ENCODE data around the gene ADORA1. TPM values are rescaled to one million over a fixed set of nuclear protein-coding genes. Genes with fewer than 3 reads are reported as not detected.

The ADORA1 gene
- total and polyA plus RNA-seq, 4 donors = 0.71 to 2.5 TPM; not detected in 2

- 93 to 94% methylated on average over 28 of the region's 28 CpGs for WGBS, 2 donors
- H3K4me1 ChIP-seq (ENCODE audit: control insufficient read depth in 1 of 2, insufficient read depth in 2 of 2, low read length in 2 of 2) = no peaks in the 10 kb centered on the region
Observed at GRCh38 chr1:203165101-203165799, 37.7 kb downstream of the ADORA1 start.

GRCh38 chr1:203165800-203166161, 38.3 kb downstream of the ADORA1 start:
- Histone ChIP-seq H3K4me1 (ENCODE audit: control insufficient read depth in 1 of 2, insufficient read depth in 2 of 2, low read length in 2 of 2) (no peaks in the 10 kb centered on the region), H3K36me3 (ENCODE audit: control insufficient read depth in 1 of 2, insufficient read depth in 2 of 2, low read length in 1 of 2) (no peaks in the 10 kb centered on the region), H3K27ac (ENCODE audit: low read depth in 1 of 2, low read length in 2 of 2) (no peak overlapping the region), H3K9me3 (ENCODE audit: control insufficient read depth, low read length) (no peaks in the 10 kb centered on the region), H3K4me3 (ENCODE audit: low read length in 2 of 2) (no peak overlapping the region), H3K27me3 (ENCODE audit: control insufficient read depth in 1 of 2, insufficient read depth in 2 of 2, low read length in 1 of 2) (no peaks in the 10 kb centered on the region)
- 96% methylated on average over 8 of the region's 8 CpGs for WGBS, 2 donors
- intact Hi-C loops (cut with DNase I) = loop anchor here in 1 of 2 donors (10.0 kb wide), 1 partner anchor 49 kb away; no protein-coding TSS in a partner anchor
- DNase-seq = peak in 1 of 2 donors; percentile 5
- ATAC-seq (ENCODE audit: low FRiP score) = no peak

More at GRCh38 chr1:203165101-203165799, 37.7 kb downstream of the ADORA1 start:
- DNase-seq (peak in 1 of 2 donors; percentile 35), ATAC-seq (ENCODE audit: low FRiP score) (no peak)
- no peaks in the 10 kb centered on the region for H3K27me3 ChIP-seq (ENCODE audit: control insufficient read depth in 1 of 2, insufficient read depth in 2 of 2, low read length in 1 of 2)
- H3K4me3 ChIP-seq (ENCODE audit: low read length in 2 of 2) = no peak overlapping the region
- intact Hi-C loops (cut with DNase I) = loop anchor here in 1 of 2 donors (10.0 kb wide), 1 partner anchor 50 kb away; no protein-coding TSS in a partner anchor
- H3K9me3 ChIP-seq (ENCODE audit: control insufficient read depth, low read length) = no peaks in the 10 kb centered on the region
- H3K36me3 ChIP-seq (ENCODE audit: control insufficient read depth in 1 of 2, insufficient read depth in 2 of 2, low read length in 1 of 2) = no peaks in the 10 kb centered on the region
- no peak overlapping the region for H3K27ac ChIP-seq (ENCODE audit: low read depth in 1 of 2, low read length in 2 of 2)

- no peak for DNase-seq
- peak; percentile 26 for ATAC-seq (ENCODE audit: low FRiP score)
Observed at GRCh38 chr1:203166192-203166940, 38.8 kb downstream of the ADORA1 start.

GRCh38 chr1:203167026-203167912, 39.7 kb downstream of the ADORA1 start:
- intact Hi-C loops (cut with DNase I) = loop anchor here in 1 of 2 donors (10.0 kb wide), 1 partner anchor 48 kb away; no protein-coding TSS in a partner anchor
- Histone ChIP-seq H3K4me3 (ENCODE audit: low read length in 2 of 2) (no peak overlapping the region), H3K4me1 (ENCODE audit: control insufficient read depth in 1 of 2, insufficient read depth in 2 of 2, low read length in 2 of 2) (no peaks in the 10 kb centered on the region), H3K27me3 (ENCODE audit: control insufficient read depth in 1 of 2, insufficient read depth in 2 of 2, low read length in 1 of 2) (no peaks in the 10 kb centered on the region), H3K27ac (ENCODE audit: low read depth in 1 of 2, low read length in 2 of 2) (no peak overlapping the region), H3K9me3 (ENCODE audit: control insufficient read depth, low read length) (no peaks in the 10 kb centered on the region), H3K36me3 (ENCODE audit: control insufficient read depth in 1 of 2, insufficient read depth in 2 of 2, low read length in 1 of 2) (no peaks in the 10 kb centered on the region)
- DNase-seq (no peak), ATAC-seq (ENCODE audit: low FRiP score) (no peak)
- 84 to 89% methylated on average over 23 of the region's 23 CpGs for WGBS, 2 donors

More at GRCh38 chr1:203166192-203166940, 38.8 kb downstream of the ADORA1 start:
- no peaks in the 10 kb centered on the region for H3K36me3 ChIP-seq (ENCODE audit: control insufficient read depth in 1 of 2, insufficient read depth in 2 of 2, low read length in 1 of 2)
- intact Hi-C loops (cut with DNase I) = loop anchor here in 1 of 2 donors (10.0 kb wide), 1 partner anchor 48 kb away; no protein-coding TSS in a partner anchor
- no peak overlapping the region for H3K4me3 ChIP-seq (ENCODE audit: low read length in 2 of 2)
- no peaks in the 10 kb centered on the region for H3K27me3 ChIP-seq (ENCODE audit: control insufficient read depth in 1 of 2, insufficient read depth in 2 of 2, low read length in 1 of 2)
- WGBS, 2 donors = 69 to 74% methylated on average over 14 of the region's 14 CpGs
- no peak overlapping the region for H3K27ac ChIP-seq (ENCODE audit: low read depth in 1 of 2, low read length in 2 of 2)
- H3K9me3 ChIP-seq (ENCODE audit: control insufficient read depth, low read length) = no peaks in the 10 kb centered on the region
- no peaks in the 10 kb centered on the region for H3K4me1 ChIP-seq (ENCODE audit: control insufficient read depth in 1 of 2, insufficient read depth in 2 of 2, low read length in 2 of 2)

GRCh38 chr1:203167913-203168200, 40.3 kb downstream of the ADORA1 start:
- Histone ChIP-seq H3K9me3 (ENCODE audit: control insufficient read depth, low read length) (no peaks in the 10 kb centered on the region), H3K4me1 (ENCODE audit: control insufficient read depth in 1 of 2, insufficient read depth in 2 of 2, low read length in 2 of 2) (no peaks in the 10 kb centered on the region), H3K27ac (ENCODE audit: low read depth in 1 of 2, low read length in 2 of 2) (no peak overlapping the region), H3K27me3 (ENCODE audit: control insufficient read depth in 1 of 2, insufficient read depth in 2 of 2, low read length in 1 of 2) (no peaks in the 10 kb centered on the region), H3K4me3 (ENCODE audit: low read length in 2 of 2) (no peak overlapping the region), H3K36me3 (ENCODE audit: control insufficient read depth in 1 of 2, insufficient read depth in 2 of 2, low read length in 1 of 2) (no peaks in the 10 kb centered on the region)
- ATAC-seq (ENCODE audit: low FRiP score) = no peak
- DNase-seq = peak in 1 of 2 donors; percentile 51
- WGBS, 2 donors = 90 to 96% methylated on average over 5 of the region's 5 CpGs
- intact Hi-C loops (cut with DNase I) = loop anchor here in 1 of 2 donors (10.0 kb wide), 1 partner anchor 47 kb away; no protein-coding TSS in a partner anchor

GRCh38 chr1:203168256-203168786, 40.8 kb downstream of the ADORA1 start:
- H3K36me3 ChIP-seq (ENCODE audit: control insufficient read depth in 1 of 2, insufficient read depth in 2 of 2, low read length in 1 of 2) = no peaks in the 10 kb centered on the region
- no peak for DNase-seq
- H3K27me3 ChIP-seq (ENCODE audit: control insufficient read depth in 1 of 2, insufficient read depth in 2 of 2, low read length in 1 of 2) = no peaks in the 10 kb centered on the region
- WGBS, 2 donors = 95 to 97% methylated on average over 12 of the region's 12 CpGs
- no peaks in the 10 kb centered on the region for H3K9me3 ChIP-seq (ENCODE audit: control insufficient read depth, low read length)
- no peaks in the 10 kb centered on the region for H3K4me1 ChIP-seq (ENCODE audit: control insufficient read depth in 1 of 2, insufficient read depth in 2 of 2, low read length in 2 of 2)
- no peak overlapping the region for H3K4me3 ChIP-seq (ENCODE audit: low read length in 2 of 2)
- H3K27ac ChIP-seq (ENCODE audit: low read depth in 1 of 2, low read length in 2 of 2) = no peak overlapping the region
- no peak for ATAC-seq (ENCODE audit: low FRiP score)
- intact Hi-C loops (cut with DNase I) = loop anchor here in 1 of 2 donors (10.0 kb wide), 1 partner anchor 46 kb away; no protein-coding TSS in a partner anchor

- Histone ChIP-seq H3K27me3 (ENCODE audit: control insufficient read depth in 1 of 2, insufficient read depth in 2 of 2, low read length in 1 of 2) (no peaks in the 10 kb centered on the region), H3K9me3 (ENCODE audit: control insufficient read depth, low read length) (no peaks in the 10 kb centered on the region), H3K4me1 (ENCODE audit: control insufficient read depth in 1 of 2, insufficient read depth in 2 of 2, low read length in 2 of 2) (no peaks in the 10 kb centered on the region), H3K27ac (ENCODE audit: low read depth in 1 of 2, low read length in 2 of 2) (no peak overlapping the region), H3K36me3 (ENCODE audit: control insufficient read depth in 1 of 2, insufficient read depth in 2 of 2, low read length in 1 of 2) (no peaks in the 10 kb centered on the region), H3K4me3 (ENCODE audit: low read length in 2 of 2) (no peak overlapping the region)
- WGBS, 2 donors = 88 to 94% methylated on average over 9 of the region's 9 CpGs
- DNase-seq (peak in 1 of 2 donors; percentile 31), ATAC-seq (ENCODE audit: low FRiP score) (no peak)
- intact Hi-C loops (cut with DNase I) = loop anchor here in 1 of 2 donors (10.0 kb wide), 1 partner anchor 46 kb away; no protein-coding TSS in a partner anchor
Observed at GRCh38 chr1:203168991-203169390, 41.5 kb downstream of the ADORA1 start.

Measured in aorta (tissue), 5 donors.